Activated T-helper 1 cell treated with anti-CD3 and anti-CD28 coated beads, Interleukin-12 subunit alpha, Interleukin-12 subunit beta, Interleukin-2, Interleukin-4 antibody, amounts not matched to agents 30 ng/mL and 10 ng/mL and 1 ng/mL, durations not matched to agents 14 hours and 24 hours and 36 hours (primary cell): Measurements from ENCODE around the gene CDK1. TPM values are rescaled to one million over a fixed set of nuclear protein-coding genes. Genes with fewer than 3 reads are reported as not detected.

Source experiments
- DNase-seq: peaks from one replicate; pipeline ENCODE4 v3.0.0; 2021; ENCODE audit warnings: low spot score
- H3K27ac Mint-ChIP-seq: one replicate; pipeline ENCODE4 v1.8.0; 2021; ENCODE audit warnings: mild to moderate bottlenecking, mixed read lengths
- H3K27me3 Mint-ChIP-seq: one replicate; pipeline ENCODE4 v1.8.0; 2022; ENCODE audit warnings: mild to moderate bottlenecking, moderate library complexity, mixed read lengths; ENCODE audit not compliant: insufficient read depth
- H3K36me3 Mint-ChIP-seq: one replicate; pipeline ENCODE4 v1.8.0; 2021; ENCODE audit warnings: low read depth, mixed read lengths
- H3K4me1 Mint-ChIP-seq: one replicate; pipeline ENCODE4 v1.8.0; 2021; ENCODE audit warnings: low read depth, mixed read lengths
- H3K4me3 Mint-ChIP-seq: one replicate; pipeline ENCODE4 v1.8.0; 2021; ENCODE audit warnings: mild to moderate bottlenecking, moderate library complexity, mixed read lengths
- H3K9me3 Mint-ChIP-seq: one replicate; pipeline ENCODE4 v1.8.0; 2021; ENCODE audit warnings: mixed read lengths
- intact Hi-C: fragments of 100-400 bp; cut with micrococcal nuclease; formaldehyde crosslinking; loops from one replicate; pipeline ENCODE4 v1.15.1; 2024
- total RNA-seq: library from RNA; stranded (reverse); gene quantifications from 2 replicates; pipeline ENCODE4 v1.2.3, GENCODE V29; 2022

CDK1 gene
- total RNA-seq, 1 donor from 2014 or later = 100 TPM

- Mint-ChIP-seq H3K4me1 (peaks cover 5% of the 10 kb centered on the region), H3K36me3 (peaks cover 2% of the 10 kb centered on the region), H3K9me3 (no peaks in the 10 kb centered on the region), H3K27me3 (peaks cover 2% of the 10 kb centered on the region), H3K27ac (no peak overlapping the region), H3K4me3 (no peak overlapping the region)
- intact Hi-C loops = no loop called here
- no peak for DNase-seq
These were observed 30.3 kb upstream of the CDK1 start for GRCh38 chr10:60747817-60748469.

GRCh38 chr10:60753152-60753551, 25.1 kb upstream of the CDK1 start:
- no peaks in the 10 kb centered on the region for H3K9me3 Mint-ChIP-seq
- peaks cover 2% of the 10 kb centered on the region for H3K27me3 Mint-ChIP-seq
- no peak for DNase-seq
- intact Hi-C loops = no loop called here
- no peaks in the 10 kb centered on the region for H3K4me1 Mint-ChIP-seq
- H3K27ac Mint-ChIP-seq = no peak overlapping the region
- H3K36me3 Mint-ChIP-seq = no peaks in the 10 kb centered on the region
- no peak overlapping the region for H3K4me3 Mint-ChIP-seq

GRCh38 chr10:60753817-60754216, 24.5 kb upstream of the CDK1 start:
- Mint-ChIP-seq H3K36me3 (no peaks in the 10 kb centered on the region), H3K27ac (no peak overlapping the region), H3K27me3 (peaks cover 3% of the 10 kb centered on the region), H3K4me3 (no peak overlapping the region), H3K9me3 (no peaks in the 10 kb centered on the region), H3K4me1 (no peaks in the 10 kb centered on the region)
- intact Hi-C loops = no loop called here
- no peak for DNase-seq

- no peak overlapping the region for H3K27ac Mint-ChIP-seq
- H3K27me3 Mint-ChIP-seq = peaks cover 4% of the 10 kb centered on the region
- intact Hi-C loops = no loop called here
- no peak overlapping the region for H3K4me3 Mint-ChIP-seq
- DNase-seq = no peak
- no peaks in the 10 kb centered on the region for H3K36me3 Mint-ChIP-seq
- H3K9me3 Mint-ChIP-seq = no peaks in the 10 kb centered on the region
- peaks cover 4% of the 10 kb centered on the region for H3K4me1 Mint-ChIP-seq
These were observed 20.8 kb upstream of the CDK1 start for GRCh38 chr10:60757420-60757895.

- no peaks in the 10 kb centered on the region for H3K36me3 Mint-ChIP-seq
- no peaks in the 10 kb centered on the region for H3K9me3 Mint-ChIP-seq
- no peak overlapping the region for H3K4me3 Mint-ChIP-seq
- H3K4me1 Mint-ChIP-seq = peaks cover 4% of the 10 kb centered on the region
- intact Hi-C loops = no loop called here
- peaks cover 4% of the 10 kb centered on the region for H3K27me3 Mint-ChIP-seq
- DNase-seq = no peak
- H3K27ac Mint-ChIP-seq = no peak overlapping the region
These were observed 19.1 kb upstream of the CDK1 start for GRCh38 chr10:60759181-60759580.

- peaks cover 4% of the 10 kb centered on the region for H3K4me1 Mint-ChIP-seq
- DNase-seq = no peak
- intact Hi-C loops = no loop called here
- peaks cover 4% of the 10 kb centered on the region for H3K9me3 Mint-ChIP-seq
- H3K4me3 Mint-ChIP-seq = no peak overlapping the region
- H3K36me3 Mint-ChIP-seq = peaks cover 2% of the 10 kb centered on the region
- H3K27ac Mint-ChIP-seq = no peak overlapping the region
- peaks cover 4% of the 10 kb centered on the region for H3K27me3 Mint-ChIP-seq
These were observed 17.5 kb upstream of the CDK1 start for GRCh38 chr10:60760711-60761210.

- Mint-ChIP-seq H3K4me1 (peaks cover 12% of the 10 kb centered on the region), H3K4me3 (no peak overlapping the region)
- intact Hi-C loops = no loop called here
These were observed 15.7 kb upstream of the CDK1 start for GRCh38 chr10:60762554-60762953.

GRCh38 chr10:60767424-60767823, 10.9 kb upstream of the CDK1 start:
- H3K36me3 Mint-ChIP-seq = peaks cover 2% of the 10 kb centered on the region
- DNase-seq = no peak
- intact Hi-C loops = loop anchor here (5.0 kb wide), 2 partner anchors 105 to 665 kb away; no protein-coding TSS in a partner anchor
- H3K9me3 Mint-ChIP-seq = peaks cover 4% of the 10 kb centered on the region
- H3K4me1 Mint-ChIP-seq = peaks cover 20% of the 10 kb centered on the region
- H3K27me3 Mint-ChIP-seq = peaks cover 2% of the 10 kb centered on the region
- H3K4me3 Mint-ChIP-seq = no peak overlapping the region
- no peak overlapping the region for H3K27ac Mint-ChIP-seq

More at GRCh38 chr10:60762554-60762953, 15.7 kb upstream of the CDK1 start:
- Mint-ChIP-seq H3K27ac (no peak overlapping the region), H3K9me3 (peaks cover 4% of the 10 kb centered on the region), H3K27me3 (peaks cover 5% of the 10 kb centered on the region), H3K36me3 (peaks cover 2% of the 10 kb centered on the region)
- no peak for DNase-seq

- H3K4me1 Mint-ChIP-seq = peaks cover 20% of the 10 kb centered on the region
- no peak overlapping the region for H3K27ac Mint-ChIP-seq
- H3K4me3 Mint-ChIP-seq = no peak overlapping the region
- no peak for DNase-seq
- H3K36me3 Mint-ChIP-seq = peaks cover 2% of the 10 kb centered on the region
- peaks cover 2% of the 10 kb centered on the region for H3K27me3 Mint-ChIP-seq
- intact Hi-C loops = loop anchor here (1.0 to 5.0 kb wide), 5 partner anchors 107 to 667 kb away; no protein-coding TSS in a partner anchor
- H3K9me3 Mint-ChIP-seq = peaks cover 4% of the 10 kb centered on the region
These were observed 8.9 kb upstream of the CDK1 start for GRCh38 chr10:60769406-60769805.

GRCh38 chr10:60777696-60778213, 523 bp upstream of the CDK1 start:
- peaks cover 28% of the 10 kb centered on the region for H3K4me1 Mint-ChIP-seq
- peak overlapping the region; percentile 99 for H3K4me3 Mint-ChIP-seq
- DNase-seq = no peak
- intact Hi-C loops = loop anchor here (1.0 to 10.0 kb wide), 5 partner anchors 46 to 872 kb away; no protein-coding TSS in a partner anchor
- H3K9me3 Mint-ChIP-seq = no peaks in the 10 kb centered on the region
- peak overlapping the region; percentile 97 for H3K27ac Mint-ChIP-seq
- H3K27me3 Mint-ChIP-seq = peaks cover 2% of the 10 kb centered on the region
- H3K36me3 Mint-ChIP-seq = peaks cover 14% of the 10 kb centered on the region

- peak overlapping the region; percentile 97 for H3K27ac Mint-ChIP-seq
These were observed 906 bp downstream of the CDK1 start for GRCh38 chr10:60778971-60779796.

GRCh38 chr10:60781661-60782060, 3.4 kb downstream of the CDK1 start:
- H3K27ac Mint-ChIP-seq = peak overlapping the region; percentile 49
- peak overlapping the region; percentile 69 for H3K4me3 Mint-ChIP-seq
- H3K4me1 Mint-ChIP-seq = peaks cover 67% of the 10 kb centered on the region
- peaks cover 2% of the 10 kb centered on the region for H3K27me3 Mint-ChIP-seq
- intact Hi-C loops = loop anchor here (5.0 kb wide), 1 partner anchor 1121 kb away; the partner anchor contains the start of gene ARID5B
- H3K36me3 Mint-ChIP-seq = peaks cover 40% of the 10 kb centered on the region
- DNase-seq = no peak
- H3K9me3 Mint-ChIP-seq = no peaks in the 10 kb centered on the region

More at GRCh38 chr10:60778971-60779796, 906 bp downstream of the CDK1 start:
- intact Hi-C loops = loop anchor here (1.0 to 10.0 kb wide), 6 partner anchors 8 to 874 kb away; no protein-coding TSS in a partner anchor
- peak overlapping the region; percentile 99 for H3K4me3 Mint-ChIP-seq
- DNase-seq = no peak
- peaks cover 22% of the 10 kb centered on the region for H3K36me3 Mint-ChIP-seq
- H3K4me1 Mint-ChIP-seq = peaks cover 43% of the 10 kb centered on the region
- H3K9me3 Mint-ChIP-seq = no peaks in the 10 kb centered on the region
- peaks cover 2% of the 10 kb centered on the region for H3K27me3 Mint-ChIP-seq
